NCI-H82 (cell line): Measurements from ENCODE around the gene CIAO2B.

Source experiments
- DNase-seq: peaks from one replicate; lab custom pipeline; 2025; lab: John Stamatoyannopoulos, UW

Gene CIAO2B

DNA sequence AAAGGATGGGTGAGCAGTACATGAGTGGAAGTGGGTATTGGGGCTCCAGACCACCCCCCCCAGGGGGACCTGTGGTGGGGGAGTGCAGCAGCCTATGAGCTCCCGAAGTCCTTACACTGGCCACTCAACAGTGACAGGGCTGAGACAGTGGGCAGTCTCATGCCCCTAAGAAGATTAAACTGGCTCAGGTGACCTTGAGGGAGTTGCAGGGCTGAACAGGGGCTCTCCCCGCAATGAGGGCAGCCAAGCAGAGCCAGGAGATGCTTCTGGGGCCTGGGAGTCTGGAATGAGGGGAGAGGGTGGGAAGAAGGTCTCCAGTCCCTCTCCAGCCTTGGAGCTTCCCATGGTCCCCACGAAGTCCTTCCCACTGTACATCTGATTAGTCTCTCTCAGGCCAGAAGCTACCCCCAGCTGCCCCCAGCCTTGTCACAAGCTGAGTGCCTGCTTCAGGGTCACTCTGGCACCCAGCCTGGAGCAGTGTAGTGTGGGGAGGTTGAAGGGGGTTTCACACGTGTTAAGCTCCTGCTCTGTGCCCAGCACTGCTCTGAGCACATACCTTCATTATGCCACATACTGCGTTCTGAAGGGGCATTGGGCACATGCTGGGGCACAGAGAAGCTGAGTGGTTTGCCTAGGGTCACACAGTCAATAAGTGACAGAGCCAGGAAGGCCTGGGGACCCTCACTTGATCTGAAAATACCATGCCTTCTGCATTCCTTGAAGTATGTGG lies 14.5 kb downstream of the CIAO2B start:
- DNase-seq: peak; percentile 49

DNA sequence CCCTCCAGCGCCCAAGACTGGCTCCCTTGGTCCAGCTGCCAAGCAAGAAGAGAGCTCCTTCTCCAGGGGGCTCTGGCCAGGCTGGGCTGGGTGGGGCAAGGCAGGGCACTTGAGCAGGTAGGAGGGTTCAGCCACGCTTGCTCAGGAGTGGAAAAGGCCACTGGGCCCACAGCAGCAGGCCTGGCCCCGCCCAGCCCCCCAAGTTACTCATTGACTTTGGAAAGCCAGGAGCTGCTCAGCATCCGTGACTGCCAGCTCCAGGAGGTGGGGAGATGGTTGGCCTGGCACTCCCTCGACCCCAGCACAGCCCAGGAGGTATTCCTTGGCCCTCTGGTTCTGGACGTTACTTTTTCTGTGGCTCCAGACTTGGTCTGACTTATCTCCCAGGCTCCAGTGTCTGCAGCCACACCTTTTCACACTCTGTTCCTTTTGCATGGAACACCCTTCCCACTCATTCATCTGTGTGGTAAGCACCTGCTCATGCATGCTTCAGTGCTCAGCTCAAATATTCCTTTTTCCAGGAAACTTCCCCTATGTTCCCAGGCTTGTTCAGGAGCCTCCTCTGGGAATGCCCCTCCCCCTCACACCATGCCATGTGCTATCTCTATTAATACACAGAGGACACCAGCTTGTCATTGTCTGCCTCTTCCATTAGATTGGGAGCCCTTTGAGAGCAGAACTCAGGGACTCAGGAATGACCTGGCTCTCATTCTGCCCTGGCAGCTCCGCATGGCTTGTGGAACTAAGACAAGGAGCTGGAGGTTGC lies 15.2 kb downstream of the CIAO2B start, which contains the start of gene CDH16:
Gene CDH16 (minus strand): TSS at position 83 of the 766 bp plus-strand sequence. CDS start 820 bp downstream, outside the sequence.
- DNase-seq: peak; percentile 49

DNA sequence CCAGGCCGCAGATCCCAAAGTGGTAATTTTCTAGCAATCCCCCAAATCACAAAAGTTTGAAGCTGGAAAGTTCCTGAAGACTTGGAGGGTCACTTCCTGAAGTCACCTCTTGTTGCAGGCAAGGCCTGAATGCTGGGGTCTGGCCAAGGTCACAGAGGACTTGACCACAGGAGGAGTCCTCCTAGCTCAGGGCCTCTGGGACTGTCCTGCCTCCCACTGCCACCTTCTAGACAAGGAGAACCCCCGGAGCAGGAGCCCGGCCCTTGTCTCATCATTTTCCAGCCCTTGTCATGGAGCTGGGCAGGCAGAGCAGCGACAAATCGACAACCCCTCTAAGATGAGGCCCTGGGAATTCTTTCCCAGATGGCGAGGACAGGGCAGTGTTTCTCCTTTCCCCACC lies 15.8 kb downstream of the CIAO2B start:
- DNase-seq: no peak

DNA sequence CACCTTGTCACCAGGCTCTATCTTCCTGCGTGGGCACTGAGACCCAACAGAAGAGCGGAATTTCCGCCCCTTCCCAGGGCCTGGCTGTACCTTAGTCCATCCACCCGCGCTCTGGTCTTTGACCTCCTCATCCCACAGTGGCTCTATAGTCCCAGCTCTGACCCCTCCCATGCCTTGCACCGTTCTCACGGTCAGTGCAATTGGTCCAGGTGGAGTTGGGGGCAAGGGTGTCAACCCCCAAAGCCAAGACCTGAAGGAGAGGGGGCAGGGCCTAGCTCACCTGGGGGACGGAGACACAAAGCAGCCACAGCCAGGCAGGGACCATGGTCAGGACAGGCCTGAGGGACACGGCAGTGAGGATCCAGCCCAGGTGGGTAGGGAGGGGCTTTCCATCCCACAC lies 16.5 kb downstream of the CIAO2B start:
- no peak for DNase-seq

DNA sequence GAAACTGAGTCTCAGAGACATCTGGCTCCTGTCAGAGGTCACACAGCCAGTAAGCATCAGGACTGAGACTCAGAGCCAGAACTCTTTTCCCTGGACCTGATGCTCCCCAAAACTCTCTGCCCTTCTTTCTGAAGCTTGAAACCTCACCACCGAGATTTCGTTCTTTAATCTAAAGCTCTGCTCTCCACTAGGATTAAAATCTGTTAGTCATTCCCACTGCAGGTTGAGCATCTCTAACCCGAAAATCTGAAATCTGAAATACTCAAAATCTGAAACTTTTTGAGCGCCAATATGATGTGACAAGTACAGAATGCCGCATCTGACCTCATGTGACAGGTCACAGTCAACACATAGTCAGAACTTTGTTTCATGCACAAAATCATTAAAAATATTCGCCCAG lies 17.7 kb downstream of the CIAO2B start:
- no peak for DNase-seq

DNA sequence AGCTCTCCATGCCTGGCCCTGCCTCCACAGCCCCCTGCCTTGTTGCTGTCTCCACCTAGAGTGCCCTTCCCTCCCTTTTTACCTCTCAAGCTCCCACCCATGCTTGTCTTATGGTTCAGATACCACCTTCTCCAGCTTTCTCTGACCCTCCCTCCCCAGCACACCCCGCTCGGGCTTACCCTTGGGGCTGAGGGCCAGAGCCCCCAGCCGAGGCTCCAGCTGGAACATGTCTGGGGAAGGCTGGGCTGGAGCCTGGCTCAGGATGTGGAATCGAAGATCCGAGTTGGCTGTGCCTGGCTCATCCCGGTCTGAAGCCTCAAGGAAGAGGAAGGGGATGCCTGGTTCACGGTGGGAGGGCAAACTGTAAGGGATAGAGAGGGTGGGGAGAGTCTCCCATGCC lies 19.2 kb downstream of the CIAO2B start:
- DNase-seq: no peak

DNA sequence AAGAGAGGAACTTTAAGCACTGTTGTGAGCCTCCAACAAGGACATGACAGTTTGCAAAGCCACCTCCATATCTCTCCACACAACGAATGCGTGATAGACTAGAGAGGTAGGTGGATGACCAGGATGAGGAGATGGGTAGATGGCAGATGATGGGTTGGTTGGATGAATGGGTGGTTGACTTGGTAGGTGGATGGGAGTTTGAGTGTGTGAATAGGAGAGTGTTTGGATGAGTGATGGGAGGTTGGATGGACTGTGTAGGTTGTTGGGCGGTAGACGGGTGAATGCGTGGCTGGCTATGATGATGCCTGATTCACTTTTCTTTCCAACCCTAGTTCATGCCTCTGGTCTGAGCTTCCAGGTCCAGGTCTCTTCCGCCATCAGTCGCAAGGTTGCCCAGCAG lies 19.7 kb downstream of the CIAO2B start:
- DNase-seq: no peak

DNA sequence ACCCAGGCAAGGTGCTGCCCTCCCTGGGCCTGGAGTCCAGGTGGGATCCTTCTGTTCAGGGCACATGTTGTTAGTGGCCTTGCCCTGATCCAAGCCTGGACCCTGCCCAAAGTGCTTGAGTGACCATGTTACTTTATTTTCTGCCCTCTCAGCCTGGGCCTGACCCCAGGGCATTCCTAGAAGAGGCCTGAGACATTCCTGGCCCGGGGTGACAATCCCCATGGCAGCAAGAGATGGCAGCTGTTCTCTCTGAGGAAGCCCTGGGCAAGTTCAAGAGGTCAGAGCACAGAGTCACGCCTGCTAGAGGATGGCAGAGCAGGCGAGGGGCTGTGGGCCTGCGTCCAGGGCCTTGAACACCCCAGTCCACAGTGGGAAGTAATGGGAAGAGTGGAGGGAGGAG lies 20.5 kb downstream of the CIAO2B start:
- no peak for DNase-seq

DNA sequence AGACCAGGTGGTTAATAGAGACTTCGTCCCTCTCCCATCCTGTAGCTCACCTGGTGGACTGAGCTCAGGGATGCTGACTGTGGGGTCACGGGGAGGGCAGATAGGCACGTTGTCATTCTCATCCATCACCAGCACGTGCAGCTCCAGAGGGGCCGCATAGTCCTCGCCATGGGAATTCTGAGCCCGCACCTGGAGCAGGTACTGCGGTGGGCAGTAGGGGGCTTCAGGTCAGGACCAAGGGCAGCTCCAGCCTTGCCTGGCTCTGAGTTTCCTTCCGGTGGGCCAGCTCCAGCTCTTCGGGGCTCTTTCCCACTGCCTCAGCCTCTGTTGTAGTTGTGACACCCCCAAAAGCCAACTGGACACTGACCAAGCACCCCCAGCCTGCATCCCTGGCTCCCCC lies 21.1 kb downstream of the CIAO2B start:
- no peak for DNase-seq

DNA sequence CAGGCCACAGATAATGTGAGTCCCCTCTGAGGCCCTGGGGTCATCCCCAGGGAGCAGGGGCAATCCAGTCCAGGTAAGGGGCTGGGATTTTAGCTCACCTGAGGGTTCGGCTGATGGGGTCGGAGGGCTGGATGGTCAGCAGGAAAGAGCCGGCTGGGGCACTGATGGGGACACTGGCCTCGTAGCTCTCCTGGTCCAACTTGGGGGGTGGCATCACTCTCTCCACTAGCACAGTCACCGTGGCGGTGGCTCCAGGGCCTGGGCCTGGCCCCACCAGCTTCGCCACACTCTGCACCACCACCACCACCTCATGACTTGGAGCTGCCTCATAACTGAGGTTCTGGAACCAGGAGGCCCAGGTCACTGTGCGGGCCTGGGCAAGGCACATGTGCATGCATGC lies 22.4 kb downstream of the CIAO2B start:
- DNase-seq: no peak

DNA sequence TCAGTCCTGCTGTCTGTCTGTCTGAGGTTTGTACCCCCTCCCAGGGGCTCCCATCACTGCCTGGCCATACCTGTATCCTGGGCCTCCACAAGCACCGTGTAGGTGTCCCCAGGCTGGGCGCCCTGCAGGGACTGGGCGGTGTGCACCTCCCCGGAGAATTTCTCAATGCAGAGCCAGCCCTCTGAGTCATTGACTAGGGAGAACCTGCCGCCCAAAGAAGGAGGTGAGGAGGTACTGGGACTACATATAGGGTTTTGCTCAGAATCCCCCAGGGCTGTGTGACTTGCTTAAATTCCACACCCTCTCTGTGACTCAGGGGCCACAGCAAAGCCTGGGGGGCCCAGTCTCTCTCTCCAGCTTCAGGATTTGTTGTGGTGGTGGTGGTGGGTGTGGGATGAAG lies 23.1 kb downstream of the CIAO2B start:
- no peak for DNase-seq

DNA sequence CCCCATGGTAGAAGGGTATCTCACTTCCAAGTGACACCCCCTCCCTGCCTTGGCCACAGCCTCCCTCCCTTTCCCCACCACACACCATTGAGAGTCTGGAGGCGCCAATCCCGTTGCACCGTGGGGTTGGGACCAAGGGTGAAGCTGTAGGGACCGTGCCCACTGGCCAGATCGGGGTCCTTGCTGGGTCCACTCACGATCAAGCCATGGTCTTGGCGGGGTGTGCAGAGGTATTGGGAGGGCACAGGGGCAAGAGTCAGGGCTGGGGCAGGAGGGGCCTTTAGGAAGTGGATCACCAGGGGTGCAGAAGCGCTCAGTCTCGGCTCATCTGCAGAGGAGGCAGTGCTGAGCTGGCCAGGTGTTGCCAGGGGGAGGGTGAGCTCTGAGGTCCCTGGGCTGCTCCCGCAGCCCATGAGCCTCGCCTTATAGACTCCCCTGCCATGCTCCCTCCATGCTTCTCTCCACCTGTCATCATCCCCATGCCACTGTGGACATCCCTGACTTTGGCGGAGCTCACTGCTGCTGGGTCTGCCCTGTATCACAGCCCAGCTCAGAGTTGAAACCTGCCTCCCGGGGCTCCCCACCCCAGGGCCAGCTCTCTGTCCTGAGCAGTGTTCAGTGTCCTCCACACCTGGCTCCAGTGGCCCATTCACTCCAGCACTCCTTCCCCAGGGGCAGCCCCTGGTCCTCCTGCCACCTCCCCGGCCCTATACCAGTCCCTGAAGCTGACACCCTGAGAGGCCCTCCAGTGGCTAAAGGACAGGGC lies 23.8 kb downstream of the CIAO2B start:
- DNase-seq: no peak

DNA sequence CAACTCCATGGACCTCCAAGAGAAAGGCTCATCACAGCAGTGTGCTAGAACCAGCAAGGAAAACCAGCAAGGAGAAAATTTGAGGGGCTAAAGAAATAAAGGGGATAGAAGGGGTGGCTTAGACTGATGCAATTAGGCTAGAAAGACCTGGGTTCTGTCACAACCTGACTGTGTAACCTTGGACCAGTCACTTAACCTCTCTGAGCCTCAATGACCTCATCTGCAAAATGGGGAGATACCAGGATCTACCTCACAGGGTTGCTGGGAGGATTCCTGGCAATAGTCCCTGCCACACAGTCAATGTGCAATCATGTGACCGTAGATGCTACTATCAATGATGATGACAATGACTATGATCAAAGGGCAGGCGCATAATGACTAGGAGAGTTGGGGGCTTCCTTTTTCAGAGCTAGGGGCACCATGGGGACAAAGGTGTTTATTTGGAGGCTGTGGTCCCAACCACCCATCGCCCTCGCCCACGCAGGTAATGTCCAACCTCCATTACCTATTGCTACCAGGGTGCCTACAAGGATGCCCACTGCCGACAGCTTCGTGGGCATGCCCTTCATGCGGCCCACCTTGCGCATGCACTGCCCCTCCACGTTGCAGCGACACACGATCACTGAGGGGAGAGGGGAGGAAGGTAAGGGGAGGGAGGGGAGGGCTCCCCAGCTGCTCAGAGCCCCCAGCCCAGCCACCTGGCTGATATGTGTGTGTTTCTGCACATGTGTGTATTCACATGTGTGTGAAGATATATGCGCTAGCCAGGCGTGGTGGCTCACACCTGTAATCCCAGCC lies 25.2 kb downstream of the CIAO2B start:
- DNase-seq: no peak

DNA sequence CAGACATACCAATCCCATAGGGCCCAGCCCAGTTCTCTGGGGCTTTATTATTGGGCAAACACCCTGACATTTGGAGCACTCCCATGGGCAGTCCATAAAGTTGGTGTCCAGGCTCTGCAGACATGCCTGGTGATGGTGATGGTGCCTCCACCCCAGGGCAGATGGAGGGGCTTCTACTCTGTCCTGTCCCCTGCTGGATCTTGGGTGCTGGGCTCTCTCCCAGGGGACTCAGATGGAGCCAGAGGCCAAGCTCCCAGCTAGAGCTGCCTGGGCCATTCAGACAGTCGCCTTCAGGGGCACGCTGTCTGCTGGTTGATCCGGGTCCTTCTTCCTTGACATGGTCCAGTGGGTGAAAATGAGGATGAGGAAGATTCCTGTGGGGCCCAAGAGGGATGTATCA lies 26.1 kb downstream of the CIAO2B start:
- DNase-seq: no peak

DNA sequence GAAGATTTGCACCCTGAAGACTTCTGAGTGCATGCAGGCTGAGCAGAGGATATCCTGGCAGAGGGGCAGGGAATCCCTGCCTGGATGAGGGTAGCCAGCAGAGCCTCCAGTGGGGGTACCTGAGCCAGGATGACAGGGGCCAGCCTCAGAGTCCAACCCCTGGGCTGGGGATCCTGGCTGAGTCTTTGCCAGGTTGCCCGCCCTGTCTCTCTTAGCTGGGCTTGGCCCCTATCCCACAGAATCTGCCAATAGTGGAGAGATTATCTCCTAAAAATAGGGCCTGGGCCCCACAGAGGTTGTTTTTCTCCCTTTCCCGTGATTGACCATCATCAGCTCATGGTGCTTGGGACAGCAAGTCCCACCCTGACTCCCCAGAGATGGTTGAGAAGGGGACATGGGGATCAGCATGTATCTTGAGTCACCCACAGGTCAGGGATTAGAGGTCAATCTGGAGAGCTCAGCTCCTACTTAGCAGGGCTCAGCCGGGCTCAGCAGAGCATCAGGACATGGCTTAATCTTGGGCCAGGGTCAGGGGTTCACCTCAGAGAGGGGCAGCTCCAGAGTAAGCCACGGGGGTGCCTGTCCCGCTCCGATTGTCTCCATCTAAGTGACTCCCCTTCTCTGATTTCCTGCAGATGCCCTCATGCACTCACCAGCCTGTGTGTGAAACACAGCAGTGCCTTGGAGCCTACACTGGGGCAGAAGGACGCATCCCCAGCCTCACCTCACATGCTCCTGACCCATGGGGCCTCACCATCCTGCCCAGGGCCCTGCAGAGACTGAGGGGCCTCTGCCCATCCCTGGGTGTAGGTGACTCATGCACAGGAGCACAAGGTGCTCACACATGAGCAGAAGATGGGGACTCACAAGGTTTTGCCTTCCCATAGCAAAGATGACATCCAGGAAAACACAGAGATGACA lies 27.0 kb downstream of the CIAO2B start:
- DNase-seq: peak; percentile 63

DNA sequence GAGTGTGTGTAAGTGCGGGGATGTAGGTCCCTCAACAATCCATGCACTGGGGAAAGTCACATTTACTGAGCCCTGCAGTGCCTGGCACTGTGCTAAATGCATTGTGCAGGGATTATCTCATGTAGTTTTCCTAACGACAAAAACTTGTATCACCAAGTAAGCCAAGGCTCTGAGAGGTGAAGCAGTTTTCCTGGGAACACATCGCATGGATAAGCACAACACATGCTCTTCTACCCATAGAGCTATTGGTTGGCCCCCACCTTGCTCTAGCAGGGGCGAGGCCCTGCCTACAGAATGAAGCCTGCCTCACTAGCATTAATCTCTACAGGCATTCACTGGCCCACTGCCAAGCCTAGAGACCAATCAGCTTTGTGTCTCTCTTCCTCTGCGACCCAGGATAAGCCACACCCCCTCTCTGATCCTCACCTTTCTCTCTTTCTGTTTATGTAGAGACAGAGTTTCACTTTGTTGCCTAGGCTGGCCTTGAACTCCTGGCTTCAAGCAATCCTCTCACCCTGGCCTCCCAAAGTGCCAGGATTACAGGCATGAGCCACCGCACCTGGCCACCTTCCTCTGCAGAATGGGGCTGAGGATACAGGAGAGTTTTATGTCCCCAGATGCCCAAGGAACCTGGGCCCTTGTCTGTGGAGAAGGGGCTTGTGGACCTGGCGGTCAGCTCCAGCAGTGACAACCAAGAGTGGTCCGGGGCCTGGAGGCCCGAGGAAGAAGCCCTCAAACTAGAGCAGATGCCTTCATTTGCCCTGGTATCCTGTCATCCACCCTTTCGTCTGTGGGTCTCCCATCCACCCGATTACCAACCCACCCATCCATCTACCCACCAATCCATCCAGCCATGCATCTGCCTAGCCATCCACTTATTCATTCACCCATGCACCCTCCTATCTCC lies 28.3 kb downstream of the CIAO2B start:
- peak; percentile 99 for DNase-seq

DNA sequence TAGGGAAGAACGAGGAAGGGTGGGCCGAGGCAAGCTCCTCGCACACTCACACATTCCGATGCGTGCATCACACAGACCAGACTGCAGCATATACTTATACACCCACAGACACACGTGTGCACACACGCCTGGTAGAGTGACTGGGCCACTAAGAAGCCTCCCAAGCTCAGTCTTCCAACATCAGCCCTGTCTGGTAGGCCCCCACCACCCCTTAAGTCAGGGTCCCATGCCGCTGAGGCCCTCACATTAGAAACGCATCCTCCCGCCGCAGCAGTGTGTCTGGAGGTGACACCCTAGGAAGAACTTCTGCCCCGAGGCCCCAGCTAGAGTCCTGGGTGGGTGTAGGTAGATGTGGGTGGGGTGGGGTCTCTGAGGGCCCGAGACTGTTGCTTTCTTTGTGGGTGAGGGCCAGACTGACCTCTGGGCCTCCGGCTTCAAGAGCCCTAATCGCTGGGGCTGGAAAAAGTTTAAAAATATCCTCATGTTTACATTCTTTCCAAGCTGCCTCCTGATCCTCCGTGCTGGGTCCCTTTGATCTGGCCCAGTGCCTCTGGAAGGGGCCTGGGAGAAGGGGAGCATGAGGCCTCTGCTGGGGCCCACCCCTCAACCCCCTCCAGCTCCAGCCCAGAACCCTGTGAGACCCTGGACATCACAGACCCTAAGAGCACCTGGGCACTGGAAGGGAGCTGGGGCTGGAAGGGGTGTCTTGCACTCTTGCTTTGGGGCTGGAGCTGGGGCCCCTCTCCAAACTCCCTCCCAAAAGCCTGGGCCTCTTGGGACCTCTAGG lies 29.2 kb downstream of the CIAO2B start:
- DNase-seq: no peak

DNA sequence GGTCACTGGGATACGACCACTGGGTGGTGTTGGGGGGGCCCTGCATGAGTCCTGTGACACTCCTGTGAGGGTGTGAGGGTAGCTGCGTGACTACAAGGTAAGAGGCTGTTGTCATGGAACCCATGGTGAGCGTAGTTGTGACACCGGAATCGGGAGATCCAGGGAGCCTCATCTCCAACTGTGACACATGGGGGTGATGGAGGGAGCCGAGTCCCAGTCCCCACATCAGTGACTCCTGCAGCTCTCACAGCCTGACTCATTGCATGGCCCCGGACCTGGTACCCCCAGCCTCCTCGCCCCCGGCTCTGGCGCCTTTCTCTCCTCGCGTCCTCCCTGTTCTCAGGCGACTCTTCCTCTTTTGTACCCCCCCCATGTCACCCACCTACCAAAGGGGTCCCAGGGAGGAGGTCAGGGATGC lies 29.8 kb downstream of the CIAO2B start:
- DNase-seq: no peak
